Smooth muscle cell (in vitro differentiated cells): Measurements from ENCODE around the gene STOML2. TPM values are rescaled to one million over a fixed set of nuclear protein-coding genes. Genes with fewer than 3 reads are reported as not detected.

Experiments used
- DNase-seq: peaks from one replicate; lab custom pipeline; 2025; ENCODE audit not compliant: unreplicated experiment; lab: John Stamatoyannopoulos, UW
- H2AFZ ChIP-seq: fragments of 200-600 bp; sonication (generic); 2 replicates; pipeline ENCODE4 v1.6.0; 2016; ENCODE audit warnings: antibody characterized with exemption, low read depth, mild to moderate bottlenecking
- H3F3A ChIP-seq: fragments of 200-600 bp; sonication (generic); 2 replicates; pipeline ENCODE4 v1.6.0; 2017; ENCODE audit warnings: antibody characterized with exemption, low read depth
- H3K27ac ChIP-seq: fragments of 200-600 bp; sonication (generic); 2 replicates; pipeline ENCODE4 v1.5.1; 2016; ENCODE audit warnings: low read depth, mild to moderate bottlenecking
- H3K27me3 ChIP-seq: fragments of 200-600 bp; sonication (generic); 2 replicates; pipeline ENCODE4 v1.6.1; 2016; ENCODE audit warnings: low read depth, mild to moderate bottlenecking
- H3K36me3 ChIP-seq: fragments of 200-600 bp; sonication (generic); 2 replicates; pipeline ENCODE4 v1.5.1; 2016; ENCODE audit warnings: low read depth
- H3K4me1 ChIP-seq: fragments of 200-600 bp; sonication (generic); 2 replicates; pipeline ENCODE4 v1.5.1; 2016; ENCODE audit warnings: low read depth
- H3K4me2 ChIP-seq: fragments of 200-600 bp; sonication (generic); 2 replicates; pipeline ENCODE4 v1.6.0; 2016; ENCODE audit warnings: mild to moderate bottlenecking
- H3K4me3 ChIP-seq: fragments of 200-600 bp; sonication (generic); 2 replicates; pipeline ENCODE4 v1.5.1; 2016; ENCODE audit warnings: mild to moderate bottlenecking
- H3K79me2 ChIP-seq: fragments of 200-600 bp; sonication (generic); 2 replicates; pipeline ENCODE4 v1.6.0; 2016; ENCODE audit warnings: low read depth, mild to moderate bottlenecking
- H3K9ac ChIP-seq: fragments of 200-600 bp; sonication (generic); 2 replicates; pipeline ENCODE4 v1.6.0; 2016; ENCODE audit warnings: low read depth
- H3K9me3 ChIP-seq: fragments of 200-600 bp; sonication (generic); replicated peaks from 2 replicates; pipeline ENCODE4 v1.5.1; 2016; ENCODE audit warnings: low read depth
- H4K20me1 ChIP-seq: fragments of 200-600 bp; sonication (generic); 2 replicates; pipeline ENCODE4 v1.6.0; 2016; ENCODE audit warnings: low read depth
- CTCF ChIP-seq: fragments of 200-600 bp; sonication (generic); IDR thresholded peaks from 2 replicates; pipeline ENCODE4 v1.5.1; 2017; ENCODE audit warnings: borderline replicate concordance, mild to moderate bottlenecking, antibody characterized with exemption; ENCODE audit not compliant: insufficient read depth, poor library complexity, severe bottlenecking
- WGBS: methylation state at CpG from one replicate; pipeline ENCODE4 v1.1.7; 2016; ENCODE audit warnings: low lambda C conversion rate; 5-methylcytosine and 5-hydroxymethylcytosine counted together
- polyA plus RNA-seq: library from polyadenylated mRNA; unstranded; fragments of >200 nt; fragmentation: Nextera tagmentation; extraction: Ambion mirVana; gene quantifications from 2 replicates; pipeline ENCODE4 v1.2.1, GENCODE V29; 2016
- total RNA-seq: library from RNA; depleted of rRNA; stranded (reverse); fragments of >200 nt; gene quantifications from 2 replicates; pipeline ENCODE4 v1.2.3, GENCODE V29; 2014

STOML2 gene
- total and polyA plus RNA-seq, 2 experiments from 2014 or later, result 70.8 to 125 TPM

- no peaks in the 10 kb centered on the region for H3K9me3 ChIP-seq
- no peak overlapping the region for H3K9ac ChIP-seq
- no peak overlapping the region for H3K4me3 ChIP-seq
- H2AFZ ChIP-seq, result no peak overlapping the region
- no peaks in the 10 kb centered on the region for H4K20me1 ChIP-seq
- H3K27me3 ChIP-seq, result no peaks in the 10 kb centered on the region
- WGBS, result 77% methylated on average over 8 of the region's 8 CpGs
- H3K36me3 ChIP-seq, result no peaks in the 10 kb centered on the region
- no peak overlapping the region for H3K27ac ChIP-seq
- no peak for DNase-seq
- H3K79me2 ChIP-seq, result no peaks in the 10 kb centered on the region
- H3K4me1 ChIP-seq, result no peaks in the 10 kb centered on the region
- no peaks in the 10 kb centered on the region for H3F3A ChIP-seq
- no peak for TF ChIP-seq CTCF
- no peak overlapping the region for H3K4me2 ChIP-seq
Observed at GRCh38 chr9:35136866-35137265, 33.9 kb upstream of the STOML2 start.

GRCh38 chr9:35135988-35136387 lies 33.1 kb upstream of the STOML2 start:
- WGBS, result 91% methylated on average over 7 of the region's 7 CpGs
- no peak overlapping the region for H3K4me2 ChIP-seq
- H3K36me3 ChIP-seq, result no peaks in the 10 kb centered on the region
- H3K79me2 ChIP-seq, result no peaks in the 10 kb centered on the region
- no peaks in the 10 kb centered on the region for H4K20me1 ChIP-seq
- no peaks in the 10 kb centered on the region for H3K27me3 ChIP-seq
- no peak overlapping the region for H3K4me3 ChIP-seq
- DNase-seq, result no peak
- H2AFZ ChIP-seq, result no peak overlapping the region
- no peaks in the 10 kb centered on the region for H3K9me3 ChIP-seq
- H3K9ac ChIP-seq, result no peak overlapping the region
- H3K4me1 ChIP-seq, result no peaks in the 10 kb centered on the region
- no peak for TF ChIP-seq CTCF
- no peaks in the 10 kb centered on the region for H3F3A ChIP-seq
- no peak overlapping the region for H3K27ac ChIP-seq

GRCh38 chr9:35134920-35135319 lies 32.0 kb upstream of the STOML2 start:
- H3K4me3 ChIP-seq, result no peak overlapping the region
- no peak overlapping the region for H3K27ac ChIP-seq
- WGBS, result 94% methylated on average over 6 of the region's 6 CpGs
- H3K4me1 ChIP-seq, result no peaks in the 10 kb centered on the region
- no peaks in the 10 kb centered on the region for H3K27me3 ChIP-seq
- H3K9me3 ChIP-seq, result no peaks in the 10 kb centered on the region
- H3K9ac ChIP-seq, result no peak overlapping the region
- TF ChIP-seq CTCF, result no peak
- no peak overlapping the region for H3K4me2 ChIP-seq
- H4K20me1 ChIP-seq, result no peaks in the 10 kb centered on the region
- H3K36me3 ChIP-seq, result no peaks in the 10 kb centered on the region
- no peak overlapping the region for H2AFZ ChIP-seq
- no peaks in the 10 kb centered on the region for H3F3A ChIP-seq
- DNase-seq, result no peak
- H3K79me2 ChIP-seq, result no peaks in the 10 kb centered on the region

- Histone ChIP-seq H3K27ac (peak overlapping the region; percentile 36), H3K9ac (peak overlapping the region; percentile 17), H3F3A (peaks cover 13% of the 10 kb centered on the region)
Observed at GRCh38 chr9:35116898-35117551, 14.1 kb upstream of the STOML2 start.

More at GRCh38 chr9:35116898-35117551, 14.1 kb upstream of the STOML2 start:
- Histone ChIP-seq H3K4me3 (peak overlapping the region; percentile 69), H2AFZ (peak overlapping the region; percentile 95), H3K4me2 (peak overlapping the region; percentile 93), H3K9me3 (no peaks in the 10 kb centered on the region), H3K79me2 (peaks cover 15% of the 10 kb centered on the region), H4K20me1 (peaks cover 12% of the 10 kb centered on the region), H3K36me3 (no peaks in the 10 kb centered on the region), H3K27me3 (no peaks in the 10 kb centered on the region), H3K4me1 (peaks cover 21% of the 10 kb centered on the region)
- WGBS, result 6% methylated on average over 30 of the region's 30 CpGs
- TF ChIP-seq CTCF, result peak; percentile 88
- DNase-seq, result peak; percentile 63
